WERI-Rb-1 (cell line): ENCODE data around the gene VCL.

ENCODE experiments used
- DNase-seq: peaks from one replicate; pipeline ENCODE4 v3.0.0-alpha.2; 2020
- H3K27ac ChIP-seq: fragments of 250-450 bp; sonication (Bioruptor Pico); 2 replicates; pipeline ENCODE4 v1.5.1; 2020; ENCODE audit warnings: mild to moderate bottlenecking, moderate library complexity
- H3K27me3 ChIP-seq: fragments of 250-450 bp; sonication (Bioruptor Pico); 2 replicates; pipeline ENCODE4 v1.5.1; 2021; ENCODE audit warnings: mild to moderate bottlenecking, low read depth, moderate library complexity; ENCODE audit not compliant: insufficient read depth, severe bottlenecking
- H3K36me3 ChIP-seq: fragments of 250-450 bp; sonication (Bioruptor Pico); 2 replicates; pipeline ENCODE4 v1.5.1; 2020; ENCODE audit warnings: mild to moderate bottlenecking, moderate library complexity
- H3K4me3 ChIP-seq: 2 replicates; pipeline ENCODE4 v1.5.1; 2011; ENCODE audit warnings: low read depth, mild to moderate bottlenecking, control low read depth, low read length
- H3K9me3 ChIP-seq: fragments of 250-450 bp; sonication (Bioruptor Pico); 2 replicates; pipeline ENCODE4 v1.5.1; 2021; ENCODE audit warnings: mild to moderate bottlenecking, moderate library complexity; ENCODE audit not compliant: severe bottlenecking
- TF ChIP-seq, protein P1 (sequence below): IDR thresholded peaks from 2 replicates; pipeline ENCODE4 v1.5.1; 2011; ENCODE audit warnings: low read depth, mild to moderate bottlenecking, control low read depth, inconsistent platforms, low read length

VCL gene

DNA sequence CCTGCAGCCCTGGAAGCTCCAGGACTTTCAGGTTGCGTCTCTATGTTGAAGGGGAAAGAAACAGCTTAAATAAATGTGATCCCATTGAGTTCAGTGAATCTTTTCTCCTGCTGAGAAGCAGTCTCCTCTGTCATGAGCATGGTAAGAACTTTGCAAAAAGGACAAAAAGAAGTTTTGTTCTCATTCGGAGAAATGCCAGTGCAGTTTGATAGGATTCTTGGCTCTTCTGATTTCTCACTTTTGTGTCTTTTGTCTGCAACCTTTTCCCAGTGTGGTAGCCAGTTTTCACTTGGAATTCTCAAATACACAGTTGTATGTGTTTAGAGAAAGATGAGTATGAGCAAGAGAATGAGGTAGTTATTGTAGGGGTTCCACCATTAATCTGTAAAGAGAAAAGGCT, 88.4 kb downstream of the VCL start:
- H3K9me3 ChIP-seq = no peaks in the 10 kb centered on the region
- TF ChIP-seq, protein P1, sequence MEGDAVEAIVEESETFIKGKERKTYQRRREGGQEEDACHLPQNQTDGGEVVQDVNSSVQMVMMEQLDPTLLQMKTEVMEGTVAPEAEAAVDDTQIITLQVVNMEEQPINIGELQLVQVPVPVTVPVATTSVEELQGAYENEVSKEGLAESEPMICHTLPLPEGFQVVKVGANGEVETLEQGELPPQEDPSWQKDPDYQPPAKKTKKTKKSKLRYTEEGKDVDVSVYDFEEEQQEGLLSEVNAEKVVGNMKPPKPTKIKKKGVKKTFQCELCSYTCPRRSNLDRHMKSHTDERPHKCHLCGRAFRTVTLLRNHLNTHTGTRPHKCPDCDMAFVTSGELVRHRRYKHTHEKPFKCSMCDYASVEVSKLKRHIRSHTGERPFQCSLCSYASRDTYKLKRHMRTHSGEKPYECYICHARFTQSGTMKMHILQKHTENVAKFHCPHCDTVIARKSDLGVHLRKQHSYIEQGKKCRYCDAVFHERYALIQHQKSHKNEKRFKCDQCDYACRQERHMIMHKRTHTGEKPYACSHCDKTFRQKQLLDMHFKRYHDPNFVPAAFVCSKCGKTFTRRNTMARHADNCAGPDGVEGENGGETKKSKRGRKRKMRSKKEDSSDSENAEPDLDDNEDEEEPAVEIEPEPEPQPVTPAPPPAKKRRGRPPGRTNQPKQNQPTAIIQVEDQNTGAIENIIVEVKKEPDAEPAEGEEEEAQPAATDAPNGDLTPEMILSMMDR = no peak
- no peak overlapping the region for H3K4me3 ChIP-seq
- H3K27me3 ChIP-seq = no peaks in the 10 kb centered on the region
- no peak for DNase-seq
- no peak overlapping the region for H3K27ac ChIP-seq
- peaks cover 25% of the 10 kb centered on the region for H3K36me3 ChIP-seq

DNA sequence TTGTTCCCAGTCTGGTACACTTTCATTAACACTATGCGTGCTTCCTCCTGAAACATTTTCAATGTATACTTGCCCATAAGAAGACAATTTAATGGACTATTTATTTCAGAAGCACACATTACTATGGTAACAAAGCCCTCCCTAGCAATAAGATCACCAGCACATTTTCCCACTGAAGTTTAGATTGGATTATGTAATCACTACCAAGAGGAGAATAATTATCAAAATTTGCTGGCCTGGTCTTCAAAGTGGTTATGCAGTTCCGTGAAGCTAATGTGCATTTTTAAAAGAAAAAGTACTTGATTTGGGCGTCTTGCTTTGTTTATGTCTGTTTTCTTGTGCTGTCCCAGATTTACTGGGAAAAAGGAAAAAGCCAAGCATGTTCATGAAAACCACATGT, 90.8 kb downstream of the VCL start:
- Histone ChIP-seq H3K27ac (no peak overlapping the region), H3K36me3 (peaks cover 25% of the 10 kb centered on the region), H3K9me3 (no peaks in the 10 kb centered on the region), H3K4me3 (no peak overlapping the region), H3K27me3 (no peaks in the 10 kb centered on the region)
- TF ChIP-seq, protein P1 = no peak
- DNase-seq = no peak

GRCh38 chr10:74092372-74092771, 94.5 kb downstream of the VCL start:
- peaks cover 40% of the 10 kb centered on the region for H3K36me3 ChIP-seq
- DNase-seq = no peak
- TF ChIP-seq, protein P1 = no peak
- H3K4me3 ChIP-seq = no peak overlapping the region
- H3K9me3 ChIP-seq = no peaks in the 10 kb centered on the region
- no peak overlapping the region for H3K27ac ChIP-seq
- H3K27me3 ChIP-seq = no peaks in the 10 kb centered on the region

- Histone ChIP-seq H3K36me3 (peaks cover 50% of the 10 kb centered on the region), H3K27me3 (no peaks in the 10 kb centered on the region), H3K27ac (no peak overlapping the region), H3K9me3 (no peaks in the 10 kb centered on the region), H3K4me3 (no peak overlapping the region)
- DNase-seq = no peak
- TF ChIP-seq, protein P1 = no peak
Observed at GRCh38 chr10:74093530-74094164, 95.7 kb downstream of the VCL start.

GRCh38 chr10:74094231-74094630, 96.3 kb downstream of the VCL start:
- H3K27ac ChIP-seq = no peak overlapping the region
- H3K4me3 ChIP-seq = no peak overlapping the region
- H3K9me3 ChIP-seq = no peaks in the 10 kb centered on the region
- H3K36me3 ChIP-seq = peaks cover 54% of the 10 kb centered on the region
- H3K27me3 ChIP-seq = no peaks in the 10 kb centered on the region
- no peak for DNase-seq
- TF ChIP-seq, protein P1 = no peak

DNA sequence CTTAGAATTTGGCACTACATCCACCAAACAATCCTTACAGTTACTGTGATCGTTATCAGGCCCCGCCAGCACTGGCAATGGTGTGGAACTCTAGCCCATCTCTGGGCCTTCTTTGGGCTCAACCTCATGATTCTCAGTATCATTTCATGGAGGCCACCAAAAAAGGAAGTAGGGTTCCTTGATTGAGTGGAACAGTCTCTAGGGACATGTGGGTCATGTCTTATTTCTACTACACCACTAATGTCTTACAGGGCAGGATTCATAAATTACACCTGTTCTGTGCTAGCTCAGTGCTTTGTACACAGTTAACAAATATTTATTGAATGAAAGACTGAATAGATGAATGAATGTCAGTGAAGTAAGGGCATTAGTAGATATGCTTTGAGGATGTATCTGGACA, 98.9 kb downstream of the VCL start:
- Histone ChIP-seq H3K27me3 (no peaks in the 10 kb centered on the region), H3K27ac (no peak overlapping the region), H3K36me3 (peaks cover 68% of the 10 kb centered on the region), H3K4me3 (no peak overlapping the region), H3K9me3 (no peaks in the 10 kb centered on the region)
- TF ChIP-seq, protein P1 = no peak
- no peak for DNase-seq
